Stimulated activated effector memory CD8-positive, alpha-beta T cell treated with anti-CD3 and anti-CD28 coated beads, Interleukin-12 subunit alpha, Interleukin-12 subunit beta, amount 100 ng/mL, for 72 hours (primary cell): ENCODE measurements around the gene GTPBP1.

Experiments used
- ATAC-seq: fragments of 150-1000 bp; cut with Tn5 transposase; 2 replicates; pipeline ENCODE4 v1.10.0; 2021
- DNase-seq, 2 donors: peaks; one replicate each; pipeline ENCODE4 v3.0.0; 2021 to 2022; ENCODE audit warnings: low spot score in 2 of 2
- H3K27ac Mint-ChIP-seq: one replicate; pipeline ENCODE4 v1.8.0; 2022; ENCODE audit warnings: mild to moderate bottlenecking, mixed read lengths
- H3K36me3 Mint-ChIP-seq: one replicate; pipeline ENCODE4 v1.8.0; 2022; ENCODE audit warnings: mild to moderate bottlenecking, mixed read lengths
- H3K4me1 Mint-ChIP-seq: one replicate; pipeline ENCODE4 v1.8.0; 2022; ENCODE audit warnings: mixed read lengths
- H3K4me3 Mint-ChIP-seq: one replicate; pipeline ENCODE4 v1.8.0; 2022; ENCODE audit warnings: mild to moderate bottlenecking, mixed read lengths
- H3K9me3 Mint-ChIP-seq: one replicate; pipeline ENCODE4 v1.8.0; 2022; ENCODE audit warnings: mixed read lengths

Gene GTPBP1

DNA sequence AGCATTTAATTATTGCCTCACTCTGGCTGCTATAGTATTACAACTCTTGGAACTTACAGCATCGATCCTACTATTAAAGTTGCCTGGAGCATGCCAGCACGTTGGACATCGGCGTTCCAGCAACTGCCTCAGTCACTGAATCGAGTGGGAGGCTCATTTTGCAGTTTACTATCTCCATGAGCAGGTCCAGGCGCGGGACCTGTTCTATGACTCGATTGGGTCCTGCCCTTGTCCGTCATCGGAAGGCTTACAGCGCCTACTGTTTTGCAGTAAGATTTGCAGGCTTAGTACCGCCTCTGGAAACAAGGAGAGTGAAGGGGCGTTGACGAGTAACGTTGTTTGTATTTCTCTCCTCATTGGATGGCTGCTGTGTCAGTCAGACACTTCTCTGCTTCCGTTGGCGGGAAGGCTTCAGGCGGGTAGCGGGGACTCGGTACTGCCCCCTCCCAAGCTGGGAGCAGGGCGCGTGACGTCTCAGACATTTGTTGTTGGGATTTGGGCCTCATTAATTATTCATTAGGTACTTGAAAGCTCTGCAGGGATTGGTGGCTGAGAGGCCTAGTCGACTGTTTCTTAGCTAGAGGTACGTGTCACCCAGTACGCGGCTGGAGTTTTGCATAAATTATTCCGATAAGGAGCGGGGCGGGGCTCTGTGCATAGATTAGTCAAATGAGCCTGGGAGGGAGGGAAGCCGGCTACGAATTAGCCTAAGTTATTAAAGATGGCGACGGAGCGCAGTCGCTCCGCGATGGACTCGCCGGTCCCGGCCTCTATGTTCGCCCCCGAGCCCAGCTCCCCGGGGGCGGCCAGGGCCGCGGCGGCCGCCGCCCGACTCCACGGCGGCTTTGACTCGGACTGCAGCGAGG lies at the start of gene GTPBP1:
Gene GTPBP1 (plus strand): TSS at position 710 of the 866 bp plus-strand sequence. CDS start 12 bp downstream, at position 722.
- DNase-seq: peak; percentile 90 to 97
- H3K4me1 Mint-ChIP-seq: peaks cover 45% of the 10 kb centered on the region
- H3K36me3 Mint-ChIP-seq: peaks cover 50% of the 10 kb centered on the region
- peak within 1 kb of the TSS; percentile 91 for H3K27ac Mint-ChIP-seq
- peak; percentile 89 for ATAC-seq
- H3K4me3 Mint-ChIP-seq: peak within 1 kb of the TSS; percentile 87
- H3K9me3 Mint-ChIP-seq: no peaks in the 10 kb centered on the region

DNA sequence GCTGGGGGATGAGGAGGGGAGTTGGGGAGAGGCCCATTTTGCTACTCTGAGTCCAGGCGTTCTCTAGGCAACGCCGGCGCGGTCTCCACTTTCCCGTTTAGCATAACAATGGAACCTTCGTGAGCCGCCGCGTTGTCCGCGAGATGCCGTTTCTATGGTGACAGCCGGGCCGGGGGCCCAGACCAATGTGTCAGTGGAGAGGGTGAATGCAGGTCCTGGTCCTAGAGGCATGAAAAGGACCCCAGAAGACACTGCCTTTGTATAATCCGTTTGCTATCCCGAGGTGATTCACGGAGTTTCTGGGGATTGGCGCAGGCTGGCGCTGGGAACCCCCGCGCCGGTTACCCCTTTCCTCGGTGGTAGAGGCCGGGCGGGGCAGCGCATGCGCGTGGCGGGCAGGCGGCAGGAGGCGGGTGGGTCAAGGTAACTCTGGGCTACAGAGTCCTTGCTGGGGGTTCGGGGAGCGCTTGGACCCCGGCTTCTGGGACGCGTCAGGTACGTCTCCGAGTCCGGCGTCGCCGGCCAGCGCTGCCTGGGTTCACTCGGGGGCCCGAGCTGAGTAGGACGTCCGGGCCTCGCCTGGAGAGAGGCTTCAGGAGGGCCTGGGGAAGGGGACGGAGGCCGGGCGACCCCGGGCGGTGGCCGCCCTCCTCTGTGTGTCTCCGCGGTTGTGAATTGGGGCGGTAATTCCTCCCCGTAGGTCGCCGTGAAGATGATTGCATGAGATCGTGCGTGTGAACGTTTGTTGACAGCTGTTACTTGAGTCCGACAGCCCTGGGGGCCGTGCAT lies 49.3 kb upstream of the GTPBP1 start, which contains the start of the genes CBY1 and FAM227A:
Gene CBY1 (plus strand): TSS at position 383 of the 789 bp plus-strand sequence. CDS start 11,417 bp downstream, outside the sequence.
Gene FAM227A (minus strand): TSS at position 137 of the 789 bp plus-strand sequence. CDS start 6,224 bp downstream, outside the sequence.
- peaks cover 7% of the 10 kb centered on the region for H3K4me1 Mint-ChIP-seq
- H3K36me3 Mint-ChIP-seq: no peaks in the 10 kb centered on the region
- peak within 1 kb of the TSS; percentile 99 for H3K27ac Mint-ChIP-seq
- peak within 1 kb of the TSS; percentile 87 for H3K4me3 Mint-ChIP-seq
- no peaks in the 10 kb centered on the region for H3K9me3 Mint-ChIP-seq
- DNase-seq: peak; percentile 91 to 97
- peak; percentile 90 for ATAC-seq

DNA sequence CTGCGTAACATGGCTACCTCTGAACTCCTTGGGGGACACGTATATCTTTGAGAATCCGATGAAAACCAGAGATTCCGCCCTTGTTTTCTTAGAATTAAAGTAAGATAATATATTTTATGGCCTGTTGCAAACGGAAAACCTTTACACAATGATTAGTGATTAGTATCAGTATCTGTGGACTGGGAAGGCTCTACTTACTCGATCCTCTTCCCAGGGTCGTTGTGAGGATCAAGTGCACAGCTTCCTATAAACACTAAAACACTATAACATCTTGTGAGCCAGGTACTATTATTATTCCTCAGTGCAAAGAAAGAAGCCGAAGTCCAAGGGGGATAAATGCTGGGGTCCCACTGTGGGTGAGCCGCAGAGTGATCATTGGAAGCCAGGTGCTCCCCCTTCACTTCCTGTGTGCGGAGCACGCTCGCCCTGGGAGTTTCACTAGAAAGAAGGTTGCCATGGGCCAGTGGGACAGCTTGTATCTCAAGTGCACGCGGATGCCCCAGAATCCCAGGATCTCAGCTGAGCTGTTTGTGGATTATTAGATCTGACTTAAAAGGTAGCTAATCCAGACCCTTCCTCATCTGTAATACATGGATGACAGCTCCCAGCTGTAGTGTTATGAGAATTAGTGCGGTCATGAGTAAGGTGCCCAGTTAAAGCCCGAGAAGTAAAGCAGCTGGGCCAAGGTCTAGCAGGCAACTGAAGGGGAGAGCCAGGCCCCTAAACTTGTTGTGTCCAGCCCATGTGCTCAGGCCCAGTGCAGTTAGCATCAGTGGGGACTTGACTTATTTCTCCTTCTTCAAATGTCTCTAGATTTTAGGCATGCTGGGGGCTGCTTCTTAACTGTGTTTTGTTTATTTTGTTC lies 48.5 kb upstream of the GTPBP1 start:
- H3K4me3 Mint-ChIP-seq: peak overlapping the region; percentile 87
- peak; percentile 36 for ATAC-seq

DNA sequence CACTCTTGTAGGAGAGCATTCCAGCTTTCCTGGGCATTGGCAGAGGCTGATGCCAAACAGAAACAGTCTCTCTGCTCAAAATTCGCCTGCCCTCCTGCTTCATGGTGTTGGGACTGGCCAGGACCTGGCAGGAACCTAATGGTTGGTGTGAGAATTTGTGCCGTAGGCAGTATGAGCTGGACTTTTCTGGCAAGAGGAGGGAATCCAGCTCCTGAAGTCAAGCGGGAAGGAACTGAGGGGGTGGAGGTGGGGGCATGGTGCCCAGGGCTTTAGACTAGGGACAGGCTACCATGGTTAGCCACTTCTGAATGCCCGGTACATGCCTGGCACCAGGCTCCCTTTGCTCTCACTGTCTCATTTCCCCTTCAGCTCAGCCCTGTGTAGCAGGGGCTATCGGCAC lies 30.9 kb upstream of the GTPBP1 start:
- ATAC-seq (no peak), DNase-seq (no peak)
- Mint-ChIP-seq H3K4me3 (no peak overlapping the region), H3K4me1 (no peaks in the 10 kb centered on the region), H3K27ac (peak overlapping the region; percentile 24), H3K9me3 (no peaks in the 10 kb centered on the region), H3K36me3 (peaks cover 23% of the 10 kb centered on the region)

More for the DNA sequence above, 48.5 kb upstream of the GTPBP1 start:
- no peaks in the 10 kb centered on the region for H3K9me3 Mint-ChIP-seq
- peak overlapping the region; percentile 99 for H3K27ac Mint-ChIP-seq
- no peaks in the 10 kb centered on the region for H3K36me3 Mint-ChIP-seq
- DNase-seq: peak; percentile 10 to 73
- H3K4me1 Mint-ChIP-seq: peaks cover 7% of the 10 kb centered on the region

DNA sequence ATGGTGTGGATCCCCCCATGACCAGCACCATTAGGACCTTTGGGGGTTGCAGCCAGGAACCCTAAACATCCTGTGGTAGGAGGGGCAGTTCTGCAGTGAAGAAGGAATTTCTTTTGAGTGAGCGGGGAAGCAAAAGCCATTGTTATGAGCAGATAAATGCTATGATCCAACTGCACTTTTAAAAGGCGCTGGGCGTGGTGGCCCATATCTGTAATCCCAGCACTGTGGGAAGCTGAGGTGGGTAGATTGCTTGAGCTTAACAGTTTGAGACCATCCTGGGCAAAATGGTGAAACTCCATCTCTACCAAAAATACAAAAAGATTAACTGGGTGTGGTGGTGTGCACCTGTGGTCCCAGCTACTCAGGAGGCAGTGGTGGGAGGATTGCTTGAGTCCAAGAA lies 29.9 kb upstream of the GTPBP1 start:
- H3K27ac Mint-ChIP-seq: peak overlapping the region; percentile 24
- H3K36me3 Mint-ChIP-seq: peaks cover 20% of the 10 kb centered on the region
- ATAC-seq: no peak
- no peak for DNase-seq
- no peaks in the 10 kb centered on the region for H3K9me3 Mint-ChIP-seq
- no peak overlapping the region for H3K4me3 Mint-ChIP-seq
- H3K4me1 Mint-ChIP-seq: no peaks in the 10 kb centered on the region

DNA sequence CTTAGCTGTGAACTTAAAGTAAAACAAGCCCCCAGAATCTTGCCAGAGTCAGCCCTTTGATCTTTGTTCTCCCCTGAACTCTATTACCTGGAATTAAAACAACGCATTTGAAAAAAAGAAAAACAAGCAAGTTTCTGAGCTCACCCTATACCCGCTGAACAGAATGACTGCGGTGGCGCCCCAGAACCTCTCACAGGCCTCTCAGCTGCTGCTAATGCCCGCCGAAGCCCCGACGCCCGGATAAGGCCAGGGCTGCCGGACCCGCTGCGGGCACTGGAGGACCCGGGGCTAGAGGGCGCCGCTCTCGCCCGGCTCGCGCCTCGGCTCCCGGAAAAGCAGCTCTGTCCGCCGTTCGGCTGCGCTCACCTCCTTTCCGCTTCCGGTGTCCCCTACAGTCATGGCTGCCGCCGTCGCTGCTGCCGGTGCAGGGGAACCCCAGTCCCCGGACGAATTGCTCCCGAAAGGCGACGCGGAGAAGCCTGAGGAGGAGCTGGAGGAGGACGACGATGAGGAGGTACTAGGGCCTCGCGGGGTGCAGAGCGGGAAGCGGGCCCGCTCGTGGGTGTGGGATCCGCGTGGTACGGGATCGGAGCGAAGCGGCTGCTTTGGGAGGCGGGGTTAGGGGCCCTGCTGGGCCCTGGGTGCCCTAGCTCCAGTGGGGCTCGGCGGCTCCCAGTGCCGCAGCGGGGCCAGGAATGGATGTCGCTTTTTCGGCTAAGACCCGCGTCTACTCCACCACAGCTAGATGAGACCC lies 24.0 kb upstream of the GTPBP1 start, which contains the start of gene TOMM22:
Gene TOMM22 (plus strand): TSS at position 376 of the 754 bp plus-strand sequence. CDS start 22 bp downstream, at position 398.
- DNase-seq (peak; percentile 76 to 94), ATAC-seq (peak; percentile 98)
- peak within 1 kb of the TSS; percentile 99 for H3K4me3 Mint-ChIP-seq
- peaks cover 48% of the 10 kb centered on the region for H3K36me3 Mint-ChIP-seq
- peak within 1 kb of the TSS; percentile 98 for H3K27ac Mint-ChIP-seq
- no peaks in the 10 kb centered on the region for H3K9me3 Mint-ChIP-seq
- H3K4me1 Mint-ChIP-seq: peaks cover 23% of the 10 kb centered on the region

DNA sequence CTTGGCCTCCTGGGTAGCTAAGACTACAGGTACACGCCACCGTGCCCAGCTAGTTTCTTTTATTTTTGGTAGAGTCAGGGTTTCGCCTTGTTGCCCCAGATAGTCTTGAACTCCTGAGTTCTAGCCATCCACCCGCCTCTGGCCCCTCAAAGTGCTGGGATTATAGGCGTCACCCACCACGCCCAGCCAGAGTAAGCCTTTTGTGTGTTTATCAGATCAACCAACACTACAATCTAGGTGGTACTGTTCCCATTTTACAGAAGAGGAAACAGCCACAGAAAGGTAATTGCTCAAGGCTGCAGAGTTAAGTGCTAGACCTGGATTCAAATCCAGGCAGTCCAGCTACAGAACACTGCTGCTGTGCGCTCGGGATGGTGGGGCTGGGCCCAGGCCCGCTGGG lies 20.8 kb upstream of the GTPBP1 start:
- Mint-ChIP-seq H3K9me3 (no peaks in the 10 kb centered on the region), H3K4me3 (no peak overlapping the region), H3K36me3 (peaks cover 79% of the 10 kb centered on the region), H3K27ac (no peak overlapping the region), H3K4me1 (peaks cover 23% of the 10 kb centered on the region)
- DNase-seq (no peak), ATAC-seq (no peak)

DNA sequence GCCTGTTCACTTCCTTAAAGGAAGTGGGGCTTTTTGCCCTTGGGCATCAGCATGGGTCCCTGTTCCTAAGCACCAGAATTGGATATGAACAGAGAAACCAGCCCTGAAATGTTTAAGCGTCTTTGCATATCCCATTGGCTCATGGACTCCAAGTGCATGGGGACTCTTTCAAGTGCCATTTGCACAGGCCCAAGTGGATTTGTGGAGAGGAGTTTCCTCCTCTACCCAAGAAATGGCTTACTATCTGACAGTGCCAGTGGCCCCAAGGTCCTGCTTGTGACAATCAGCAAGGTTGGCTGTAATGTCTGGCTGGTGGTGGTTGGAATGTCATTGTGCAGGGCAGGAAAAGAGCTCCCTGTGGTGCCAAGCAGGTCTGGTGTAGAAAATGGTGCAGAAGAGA lies 20.0 kb upstream of the GTPBP1 start:
- peaks cover 23% of the 10 kb centered on the region for H3K4me1 Mint-ChIP-seq
- no peak for DNase-seq
- no peak for ATAC-seq
- H3K36me3 Mint-ChIP-seq: peaks cover 88% of the 10 kb centered on the region
- H3K27ac Mint-ChIP-seq: no peak overlapping the region
- H3K9me3 Mint-ChIP-seq: no peaks in the 10 kb centered on the region
- H3K4me3 Mint-ChIP-seq: no peak overlapping the region

DNA sequence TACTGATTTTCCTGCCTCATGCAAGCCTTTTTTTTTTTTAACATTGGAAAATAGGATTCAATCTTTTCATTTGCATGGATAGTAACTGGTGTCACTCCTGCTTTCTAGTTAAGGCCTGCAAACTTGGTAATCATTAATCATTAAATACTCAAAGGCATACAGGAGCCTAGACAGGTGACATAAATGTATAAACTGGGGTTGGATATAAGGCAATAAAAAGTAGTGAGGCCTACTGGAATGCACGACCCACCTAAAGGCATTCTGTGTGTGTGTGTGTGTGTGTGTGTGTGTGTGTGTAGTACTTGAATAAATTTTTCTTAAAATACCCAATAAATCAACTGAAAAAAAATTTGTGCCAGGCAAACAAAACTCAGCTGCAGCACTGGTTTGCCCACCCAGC lies 16.1 kb upstream of the GTPBP1 start:
- peaks cover 99% of the 10 kb centered on the region for H3K36me3 Mint-ChIP-seq
- H3K9me3 Mint-ChIP-seq: no peaks in the 10 kb centered on the region
- no peak for DNase-seq
- peaks cover 12% of the 10 kb centered on the region for H3K4me1 Mint-ChIP-seq
- no peak overlapping the region for H3K4me3 Mint-ChIP-seq
- no peak overlapping the region for H3K27ac Mint-ChIP-seq
- ATAC-seq: no peak

DNA sequence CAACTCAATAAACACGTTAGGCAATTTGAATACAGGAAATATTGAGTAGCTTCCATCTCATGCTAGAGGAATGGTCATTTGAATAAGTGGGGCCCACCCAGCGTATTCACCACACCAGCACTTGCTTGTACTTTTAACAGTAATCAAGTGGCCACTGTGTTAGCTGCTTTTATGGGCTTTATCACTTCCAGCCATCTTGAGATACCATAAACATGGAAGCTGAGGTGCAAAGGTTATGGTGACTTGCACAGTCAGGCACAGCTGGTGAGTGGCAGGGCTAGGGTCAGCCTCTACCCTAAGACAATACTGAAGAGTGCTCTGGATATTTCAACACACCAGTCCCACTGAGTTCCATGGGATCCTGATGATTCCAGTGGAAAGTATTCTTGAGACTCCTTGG lies 11.7 kb upstream of the GTPBP1 start:
- peaks cover 46% of the 10 kb centered on the region for H3K4me1 Mint-ChIP-seq
- no peak for ATAC-seq
- H3K36me3 Mint-ChIP-seq: peaks cover 89% of the 10 kb centered on the region
- no peak overlapping the region for H3K4me3 Mint-ChIP-seq
- H3K27ac Mint-ChIP-seq: peak overlapping the region; percentile 1
- no peak for DNase-seq
- H3K9me3 Mint-ChIP-seq: no peaks in the 10 kb centered on the region

DNA sequence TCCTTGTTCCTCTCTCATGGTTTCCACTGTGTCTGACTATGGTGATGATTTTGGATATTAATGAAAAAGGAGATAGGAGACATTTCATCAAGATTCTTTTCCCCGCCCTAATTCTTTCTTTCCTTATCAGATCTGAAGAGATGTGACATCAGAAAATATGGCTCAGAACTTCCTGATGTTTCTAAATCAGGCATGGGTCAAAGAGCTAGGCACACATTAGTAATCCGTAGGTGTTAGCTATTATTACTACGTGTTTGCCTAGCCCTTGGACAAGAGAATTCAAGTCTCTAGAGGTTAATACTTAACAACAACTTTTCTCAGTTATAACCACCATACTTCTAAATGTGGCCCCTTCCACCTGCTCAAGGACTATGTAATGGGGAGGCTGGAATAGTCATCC lies 10.8 kb upstream of the GTPBP1 start:
- H3K4me3 Mint-ChIP-seq: no peak overlapping the region
- peaks cover 46% of the 10 kb centered on the region for H3K4me1 Mint-ChIP-seq
- ATAC-seq (no peak), DNase-seq (no peak)
- peak overlapping the region; percentile 50 for H3K27ac Mint-ChIP-seq
- H3K9me3 Mint-ChIP-seq: no peaks in the 10 kb centered on the region
- H3K36me3 Mint-ChIP-seq: peaks cover 87% of the 10 kb centered on the region

DNA sequence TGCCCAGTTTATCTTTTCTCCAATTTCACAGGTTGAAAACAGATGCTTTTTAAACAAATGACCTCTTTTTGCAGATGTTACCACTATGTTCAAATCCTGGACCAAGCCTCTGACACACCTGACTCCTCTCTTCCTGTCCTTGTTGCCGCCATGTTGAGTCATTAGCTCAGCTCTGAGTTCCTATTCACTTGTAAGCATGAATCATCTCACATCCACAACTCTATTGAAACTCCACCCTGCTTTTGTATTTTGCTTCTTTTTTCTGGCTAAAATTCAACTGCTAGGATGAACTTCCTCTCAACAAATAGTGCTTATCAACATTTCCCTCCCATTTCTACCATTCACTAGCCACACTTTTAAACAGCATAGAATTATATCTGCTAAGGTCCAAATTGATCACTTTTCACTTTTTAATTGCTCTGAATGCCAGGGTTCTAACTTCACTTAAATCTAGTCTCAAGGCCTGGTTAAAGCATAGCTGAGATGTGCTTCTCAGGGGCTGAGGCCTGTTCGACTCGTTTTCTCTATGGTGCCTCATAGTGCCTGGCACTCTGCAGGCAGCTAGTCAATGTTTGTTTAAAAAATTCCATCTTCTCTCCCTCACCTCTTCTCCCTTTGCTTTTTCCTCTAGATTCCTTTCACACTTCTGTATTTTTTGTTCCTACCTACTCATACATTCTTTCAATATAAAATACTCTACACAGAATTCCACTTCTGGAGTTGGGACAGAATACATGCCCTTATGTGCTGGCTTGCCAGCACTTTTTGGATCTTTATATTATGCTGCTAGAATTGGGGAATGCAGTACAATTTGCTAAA lies 8.9 kb upstream of the GTPBP1 start:
- Mint-ChIP-seq H3K36me3 (peaks cover 82% of the 10 kb centered on the region), H3K4me1 (peaks cover 52% of the 10 kb centered on the region), H3K9me3 (no peaks in the 10 kb centered on the region), H3K27ac (peak overlapping the region; percentile 23), H3K4me3 (peak overlapping the region; percentile 83)
- DNase-seq (no peak), ATAC-seq (peak; percentile 71)

DNA sequence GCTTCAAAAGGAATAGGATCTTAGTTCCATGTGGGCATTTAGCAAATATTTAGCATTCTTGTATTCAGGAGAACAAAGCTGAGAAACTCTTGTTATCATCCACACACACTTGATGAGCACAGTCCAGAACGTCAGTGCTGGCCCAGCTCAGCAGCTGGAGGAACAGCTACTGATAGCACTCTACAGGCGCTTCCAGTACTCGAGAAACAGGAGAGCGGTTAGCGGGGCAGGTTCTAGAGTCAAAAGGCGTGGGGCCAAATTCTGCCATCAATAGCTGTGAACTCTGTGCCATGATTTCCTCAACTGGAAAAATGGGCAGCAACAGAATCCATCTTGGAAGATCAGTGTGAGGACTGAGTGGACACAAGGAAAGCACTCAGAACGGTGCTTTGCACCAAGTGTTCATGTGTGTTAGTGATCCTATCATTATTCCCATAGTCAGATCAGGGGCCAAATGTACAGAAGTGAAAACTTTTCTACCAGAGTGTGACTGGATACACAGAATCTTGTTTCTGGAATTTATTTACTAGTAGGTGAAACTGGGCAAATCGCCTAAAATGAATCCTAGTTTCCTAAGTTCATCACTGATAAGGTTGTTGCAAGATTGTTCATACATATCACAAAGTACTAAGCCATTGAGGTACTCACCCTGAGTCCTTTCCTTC lies 8.2 kb upstream of the GTPBP1 start:
- DNase-seq (no peak), ATAC-seq (no peak)
- H3K4me3 Mint-ChIP-seq: peak overlapping the region; percentile 83
- no peaks in the 10 kb centered on the region for H3K9me3 Mint-ChIP-seq
- peak overlapping the region; percentile 23 for H3K27ac Mint-ChIP-seq
- H3K36me3 Mint-ChIP-seq: peaks cover 75% of the 10 kb centered on the region
- peaks cover 52% of the 10 kb centered on the region for H3K4me1 Mint-ChIP-seq
